ENCODE results near the gene WDR37.

The WDR37 gene

GRCh38 chr10:1015688-1016087 lies 40.5 kb upstream of the WDR37 start:
- DNase-seq (ENCODE audit: low read depth), result no peak
- TF ChIP-seq, protein P1, sequence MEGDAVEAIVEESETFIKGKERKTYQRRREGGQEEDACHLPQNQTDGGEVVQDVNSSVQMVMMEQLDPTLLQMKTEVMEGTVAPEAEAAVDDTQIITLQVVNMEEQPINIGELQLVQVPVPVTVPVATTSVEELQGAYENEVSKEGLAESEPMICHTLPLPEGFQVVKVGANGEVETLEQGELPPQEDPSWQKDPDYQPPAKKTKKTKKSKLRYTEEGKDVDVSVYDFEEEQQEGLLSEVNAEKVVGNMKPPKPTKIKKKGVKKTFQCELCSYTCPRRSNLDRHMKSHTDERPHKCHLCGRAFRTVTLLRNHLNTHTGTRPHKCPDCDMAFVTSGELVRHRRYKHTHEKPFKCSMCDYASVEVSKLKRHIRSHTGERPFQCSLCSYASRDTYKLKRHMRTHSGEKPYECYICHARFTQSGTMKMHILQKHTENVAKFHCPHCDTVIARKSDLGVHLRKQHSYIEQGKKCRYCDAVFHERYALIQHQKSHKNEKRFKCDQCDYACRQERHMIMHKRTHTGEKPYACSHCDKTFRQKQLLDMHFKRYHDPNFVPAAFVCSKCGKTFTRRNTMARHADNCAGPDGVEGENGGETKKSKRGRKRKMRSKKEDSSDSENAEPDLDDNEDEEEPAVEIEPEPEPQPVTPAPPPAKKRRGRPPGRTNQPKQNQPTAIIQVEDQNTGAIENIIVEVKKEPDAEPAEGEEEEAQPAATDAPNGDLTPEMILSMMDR (conservative IDR thresholded peaks at IDR 0.05; ENCODE audit: low read depth, low read length), result no peak
- H3K4me3 ChIP-seq (ENCODE audit: low read depth, low read length), result no peak overlapping the region

- DNase-seq (ENCODE audit: low read depth), result no peak
- no peak overlapping the region for H3K4me3 ChIP-seq (ENCODE audit: low read depth, low read length)
- TF ChIP-seq, protein P1 (conservative IDR thresholded peaks at IDR 0.05; ENCODE audit: low read depth, low read length), result no peak
Observed at GRCh38 chr10:1019362-1019761, 36.8 kb upstream of the WDR37 start.

- no peak for DNase-seq (ENCODE audit: low read depth)
- no peak overlapping the region for H3K4me3 ChIP-seq (ENCODE audit: low read depth, low read length)
- TF ChIP-seq, protein P1 (conservative IDR thresholded peaks at IDR 0.05; ENCODE audit: low read depth, low read length), result no peak
Observed at GRCh38 chr10:1020460-1020859, 35.7 kb upstream of the WDR37 start.

DNA sequence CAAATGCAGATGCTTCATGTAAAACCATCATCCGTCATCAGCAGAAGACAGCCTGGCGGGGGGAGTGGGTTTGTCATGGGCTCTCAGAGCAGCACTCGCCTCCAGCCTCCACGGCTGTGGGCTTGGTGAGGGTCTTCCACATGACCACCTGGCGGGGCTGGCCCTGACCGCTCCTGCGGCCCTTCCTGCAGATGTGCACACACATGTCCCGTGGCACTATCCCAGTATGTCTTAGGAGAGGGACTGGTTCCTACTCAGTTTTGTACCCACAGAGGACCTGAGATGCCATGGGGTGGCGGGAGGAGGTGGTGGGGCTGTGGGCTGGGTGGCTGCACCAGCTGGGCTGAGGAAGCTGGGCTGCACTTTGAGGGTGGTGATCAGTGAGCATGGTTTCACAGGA lies 35.2 kb upstream of the WDR37 start:
- no peak overlapping the region for H3K4me3 ChIP-seq (ENCODE audit: low read depth, low read length)
- DNase-seq (ENCODE audit: low read depth), result no peak
- TF ChIP-seq, protein P1 (conservative IDR thresholded peaks at IDR 0.05; ENCODE audit: low read depth, low read length), result no peak

- H3K4me3 ChIP-seq (ENCODE audit: low read depth, low read length), result no peak overlapping the region
- DNase-seq (ENCODE audit: low read depth), result no peak
- TF ChIP-seq, protein P1 (conservative IDR thresholded peaks at IDR 0.05; ENCODE audit: low read depth, low read length), result no peak
Observed at GRCh38 chr10:1022413-1022812, 33.8 kb upstream of the WDR37 start.

DNA sequence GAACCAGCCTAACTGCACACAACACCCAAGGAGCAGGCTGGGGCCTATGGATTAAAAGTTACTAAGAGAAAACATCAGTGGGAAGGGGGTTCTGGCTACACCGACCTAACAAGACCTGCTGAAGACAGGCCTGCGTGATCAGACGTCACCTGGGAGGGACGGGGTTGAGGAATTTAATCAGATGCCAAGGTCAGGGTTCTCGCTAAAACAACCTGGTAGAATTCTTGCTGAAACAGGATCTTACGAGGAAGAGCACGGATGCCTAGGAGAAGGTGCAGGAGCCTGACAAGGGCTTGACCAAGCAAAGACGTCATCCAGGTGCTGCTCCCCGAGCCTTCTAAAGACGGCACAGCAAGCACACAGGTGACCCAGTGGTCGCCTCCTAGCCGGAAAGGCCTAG lies 32.1 kb upstream of the WDR37 start:
- TF ChIP-seq, protein P1 (conservative IDR thresholded peaks at IDR 0.05; ENCODE audit: low read depth, low read length), result no peak
- no peak overlapping the region for H3K4me3 ChIP-seq (ENCODE audit: low read depth, low read length)
- no peak for DNase-seq (ENCODE audit: low read depth)

DNA sequence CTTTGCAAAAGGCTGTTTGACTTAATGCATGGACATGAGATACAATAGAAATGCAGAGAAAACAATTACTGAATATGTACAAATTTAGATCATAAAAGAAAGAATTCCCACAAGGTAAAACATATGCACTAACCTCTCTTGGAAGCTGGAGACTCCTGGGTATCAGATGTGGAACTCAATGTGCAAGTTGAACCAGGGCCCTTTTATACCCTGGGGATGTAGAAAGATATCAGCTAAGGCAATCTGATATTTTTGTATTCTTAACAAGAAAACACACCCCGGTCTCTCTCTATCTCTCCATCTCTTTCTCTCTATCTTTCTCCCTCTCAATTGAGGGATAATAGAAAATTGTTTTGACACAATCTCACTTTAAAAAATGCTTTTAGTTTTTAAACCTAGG lies 30.5 kb upstream of the WDR37 start, which contains the start of gene IDI2:
Gene IDI2 (minus strand): TSS at position 177 of the 400 bp plus-strand sequence. CDS start 1,136 bp downstream, outside the sequence.
- no peak for DNase-seq (ENCODE audit: low read depth)
- no peak within 1 kb of the TSS for H3K4me3 ChIP-seq (ENCODE audit: low read depth, low read length)
- TF ChIP-seq, protein P1 (conservative IDR thresholded peaks at IDR 0.05; ENCODE audit: low read depth, low read length), result no peak
